ENCODE results near the gene GOLGA6L10. TPM values are rescaled to one million over a fixed set of nuclear protein-coding genes. Genes with fewer than 3 reads are reported as not detected.
"Not testable (repeated sequence)": the region's sequence is repeated elsewhere in the genome, so short reads cannot be mapped to it uniquely, and the experiment has no call there.

The GOLGA6L10 gene, protein sequence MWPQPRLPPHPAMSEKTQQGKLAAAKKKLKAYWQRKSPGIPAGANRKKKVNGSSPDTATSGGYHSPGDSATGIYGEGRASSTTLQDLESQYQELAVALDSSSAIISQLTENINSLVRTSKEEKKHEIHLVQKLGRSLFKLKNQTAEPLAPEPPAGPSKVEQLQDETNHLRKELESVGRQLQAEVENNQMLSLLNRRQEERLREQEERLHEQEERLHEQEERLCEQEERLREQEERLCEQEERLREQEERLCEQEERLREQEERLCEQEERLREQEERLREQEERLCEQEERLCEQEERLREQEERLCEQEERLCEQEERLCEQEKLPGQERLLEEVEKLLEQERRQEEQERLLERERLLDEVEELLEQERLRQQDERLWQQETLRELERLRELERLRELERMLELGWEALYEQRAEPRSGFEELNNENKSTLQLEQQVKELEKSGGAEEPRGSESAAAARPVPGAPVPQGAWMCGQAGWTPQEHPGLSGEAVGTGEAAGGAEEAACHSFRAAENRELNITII
- total RNA-seq = 0.12 and 0.28 TPM in 2 replicates
- 0.24 and 0.27 TPM in 2 replicates for polyA plus RNA-seq

DNA sequence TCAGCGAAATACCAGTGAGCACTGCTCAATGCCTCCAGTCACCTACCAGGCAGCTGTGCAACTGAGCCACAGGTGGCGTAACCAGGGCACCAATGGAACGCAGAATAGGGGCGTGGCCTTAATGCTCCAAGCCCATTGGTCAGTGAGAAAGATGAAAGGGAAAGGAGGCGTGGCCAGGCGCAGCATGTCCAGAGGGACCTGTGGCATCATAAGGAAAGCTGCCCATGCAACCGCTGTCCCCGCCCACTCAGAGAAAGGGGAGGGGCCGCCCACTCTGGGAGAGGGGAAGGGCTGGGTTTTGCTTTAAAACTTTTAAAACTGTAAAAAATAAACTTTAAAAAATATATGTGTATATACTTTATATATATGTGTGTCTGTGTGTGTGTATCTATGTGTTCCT lies at the start of gene GOLGA6L10:
TSS of gene GOLGA6L10 (minus strand) at position 101 of the 400 bp plus-strand sequence. CDS start at position 1, 100 bp downstream.
- not testable (repeated sequence) for H3K27ac ChIP-seq; H3K4me1 ChIP-seq (ENCODE audit: low read depth); DNase-seq (ENCODE audit: low read depth in 1 of 2, low spot score in 1 of 2); H3K27me3 ChIP-seq; H3K4me3 ChIP-seq; H3K36me3 ChIP-seq; H3K9me3 ChIP-seq (ENCODE audit: low read depth)

DNA sequence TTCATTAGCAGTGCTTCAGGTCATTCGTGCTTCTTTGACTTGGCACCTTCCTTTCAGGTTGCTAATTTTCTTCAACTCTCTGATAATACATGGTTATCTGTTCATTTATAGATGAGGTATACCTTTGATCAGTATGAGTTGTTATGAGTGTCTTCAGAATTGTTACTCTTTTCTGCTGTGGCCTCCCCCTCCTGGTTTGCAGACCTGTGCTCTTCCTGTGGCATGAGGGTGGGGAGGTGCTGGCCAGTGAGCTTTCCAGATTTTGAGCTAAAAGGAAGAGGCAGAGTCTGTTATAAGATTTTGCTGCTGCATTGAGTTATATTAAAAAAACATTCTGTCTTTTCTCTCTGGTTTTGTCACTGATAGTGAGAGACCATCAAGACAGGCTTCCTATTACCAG lies 49.5 kb upstream of the GOLGA6L10 start:
- H3K36me3 ChIP-seq = no peaks in the 10 kb centered on the region
- no peak overlapping the region for H3K4me3 ChIP-seq
- H3K27ac ChIP-seq = no peak overlapping the region
- no peaks in the 10 kb centered on the region for H3K27me3 ChIP-seq
- peaks cover 7% of the 10 kb centered on the region for H3K4me1 ChIP-seq (ENCODE audit: low read depth)
- no peaks in the 10 kb centered on the region for H3K9me3 ChIP-seq (ENCODE audit: low read depth)
- TF ChIP-seq, protein P1, sequence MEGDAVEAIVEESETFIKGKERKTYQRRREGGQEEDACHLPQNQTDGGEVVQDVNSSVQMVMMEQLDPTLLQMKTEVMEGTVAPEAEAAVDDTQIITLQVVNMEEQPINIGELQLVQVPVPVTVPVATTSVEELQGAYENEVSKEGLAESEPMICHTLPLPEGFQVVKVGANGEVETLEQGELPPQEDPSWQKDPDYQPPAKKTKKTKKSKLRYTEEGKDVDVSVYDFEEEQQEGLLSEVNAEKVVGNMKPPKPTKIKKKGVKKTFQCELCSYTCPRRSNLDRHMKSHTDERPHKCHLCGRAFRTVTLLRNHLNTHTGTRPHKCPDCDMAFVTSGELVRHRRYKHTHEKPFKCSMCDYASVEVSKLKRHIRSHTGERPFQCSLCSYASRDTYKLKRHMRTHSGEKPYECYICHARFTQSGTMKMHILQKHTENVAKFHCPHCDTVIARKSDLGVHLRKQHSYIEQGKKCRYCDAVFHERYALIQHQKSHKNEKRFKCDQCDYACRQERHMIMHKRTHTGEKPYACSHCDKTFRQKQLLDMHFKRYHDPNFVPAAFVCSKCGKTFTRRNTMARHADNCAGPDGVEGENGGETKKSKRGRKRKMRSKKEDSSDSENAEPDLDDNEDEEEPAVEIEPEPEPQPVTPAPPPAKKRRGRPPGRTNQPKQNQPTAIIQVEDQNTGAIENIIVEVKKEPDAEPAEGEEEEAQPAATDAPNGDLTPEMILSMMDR (IDR thresholded peaks at IDR 0.05; ENCODE audit: low read depth, low read length) = no peak
- DNase-seq (ENCODE audit: low read depth in 1 of 2, low spot score in 1 of 2) = no peak

DNA sequence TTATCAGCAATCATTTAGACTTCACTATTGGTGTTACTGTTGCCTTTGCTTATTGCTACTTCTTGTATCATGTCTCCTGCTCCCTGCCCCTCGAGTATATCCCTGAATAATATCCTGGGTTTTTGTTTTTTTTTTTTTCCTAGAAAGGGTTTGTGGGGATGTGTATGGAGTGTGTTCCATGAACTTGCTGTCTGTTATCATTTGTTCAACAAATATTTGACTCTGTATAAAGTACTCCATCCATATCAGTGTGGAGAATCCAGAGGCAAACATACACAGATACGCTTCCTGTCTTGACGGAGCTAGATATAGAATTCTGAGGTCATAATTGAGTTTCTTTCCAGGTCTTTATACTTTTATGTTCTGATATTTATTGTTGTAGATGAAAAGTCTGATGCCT lies 48.5 kb upstream of the GOLGA6L10 start:
- Histone ChIP-seq H3K4me1 (ENCODE audit: low read depth) (peaks cover 7% of the 10 kb centered on the region), H3K27me3 (no peaks in the 10 kb centered on the region), H3K9me3 (ENCODE audit: low read depth) (no peaks in the 10 kb centered on the region), H3K4me3 (no peak overlapping the region), H3K27ac (no peak overlapping the region), H3K36me3 (no peaks in the 10 kb centered on the region)
- TF ChIP-seq, protein P1 (IDR thresholded peaks at IDR 0.05; ENCODE audit: low read depth, low read length) = no peak
- DNase-seq (ENCODE audit: low read depth in 1 of 2, low spot score in 1 of 2) = no peak

DNA sequence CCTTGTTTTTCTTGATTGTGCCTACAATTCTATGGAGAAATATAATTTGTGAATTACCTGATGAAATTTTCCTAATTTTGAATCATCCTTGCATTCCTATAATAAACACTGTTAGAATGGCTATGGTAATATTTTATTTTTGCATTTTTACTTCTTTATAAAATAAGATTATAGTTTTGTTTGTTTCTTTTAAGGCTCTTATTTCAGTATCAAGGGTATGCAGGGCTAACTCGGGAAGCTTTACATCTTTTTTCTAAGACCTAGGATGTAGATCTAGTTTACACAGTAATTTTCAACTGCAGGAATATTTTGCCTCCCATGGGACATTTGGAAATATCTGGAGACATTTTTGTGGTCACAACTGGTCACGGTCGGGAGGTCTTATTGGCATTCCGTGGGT lies 46.5 kb upstream of the GOLGA6L10 start:
- peaks cover 11% of the 10 kb centered on the region for H3K4me1 ChIP-seq (ENCODE audit: low read depth)
- not testable (repeated sequence) for H3K36me3 ChIP-seq; H3K9me3 ChIP-seq (ENCODE audit: low read depth); H3K4me3 ChIP-seq; H3K27ac ChIP-seq; H3K27me3 ChIP-seq
- DNase-seq (ENCODE audit: low read depth in 1 of 2, low spot score in 1 of 2) = peak in 1 of 2 donors; percentile 11

DNA sequence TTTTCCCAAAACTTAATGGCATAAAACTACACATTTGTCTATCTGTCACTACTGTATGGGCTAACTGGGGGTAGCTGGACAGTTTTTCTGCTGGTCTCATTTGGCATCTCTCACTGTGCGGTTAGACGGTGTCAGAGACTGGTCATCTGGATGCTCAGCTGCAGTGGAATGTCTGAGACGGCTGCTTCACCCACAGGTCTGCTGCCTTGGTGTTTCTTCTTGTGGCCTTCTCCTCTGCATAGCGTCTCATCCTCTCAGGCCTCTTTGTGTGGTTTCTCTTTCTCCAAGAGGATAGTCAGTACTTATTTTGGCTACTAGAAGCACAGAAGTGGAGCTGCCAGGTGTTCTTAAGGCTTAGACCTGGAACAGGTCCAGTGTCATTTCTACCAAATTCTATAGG lies 44.4 kb upstream of the GOLGA6L10 start:
- H3K27ac ChIP-seq = no peak overlapping the region
- H3K36me3 ChIP-seq = no peaks in the 10 kb centered on the region
- TF ChIP-seq, protein P1 (IDR thresholded peaks at IDR 0.05; ENCODE audit: low read depth, low read length) = no peak
- H3K9me3 ChIP-seq (ENCODE audit: low read depth) = no peaks in the 10 kb centered on the region
- H3K4me1 ChIP-seq (ENCODE audit: low read depth) = peaks cover 13% of the 10 kb centered on the region
- DNase-seq (ENCODE audit: low read depth in 1 of 2, low spot score in 1 of 2) = peak in 1 of 2 donors; percentile 5
- H3K4me3 ChIP-seq = no peak overlapping the region
- no peaks in the 10 kb centered on the region for H3K27me3 ChIP-seq

DNA sequence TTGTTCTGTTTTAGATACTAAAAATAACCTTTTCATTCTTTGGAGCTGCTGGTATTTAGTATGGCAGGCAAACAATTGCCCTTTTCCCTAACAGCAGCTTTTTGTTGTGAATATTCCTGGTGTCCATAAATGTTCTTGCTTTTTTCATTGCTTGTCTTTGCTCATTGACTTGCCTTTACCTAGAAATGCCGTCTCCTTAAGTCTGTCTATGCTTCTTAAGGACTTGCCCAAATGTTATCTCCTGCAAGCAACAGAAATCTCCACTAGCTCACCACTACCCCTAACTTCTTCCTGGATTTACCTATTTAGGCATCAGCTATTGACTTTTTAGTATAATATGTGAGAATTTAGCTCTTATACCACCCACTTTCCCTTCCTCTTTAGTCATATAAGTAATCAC lies 42.8 kb upstream of the GOLGA6L10 start:
- H3K36me3 ChIP-seq; H3K27ac ChIP-seq; DNase-seq (ENCODE audit: low read depth in 1 of 2, low spot score in 1 of 2); H3K9me3 ChIP-seq (ENCODE audit: low read depth); H3K27me3 ChIP-seq; H3K4me3 ChIP-seq: not testable (repeated sequence)
- peaks cover 13% of the 10 kb centered on the region for H3K4me1 ChIP-seq (ENCODE audit: low read depth)

DNA sequence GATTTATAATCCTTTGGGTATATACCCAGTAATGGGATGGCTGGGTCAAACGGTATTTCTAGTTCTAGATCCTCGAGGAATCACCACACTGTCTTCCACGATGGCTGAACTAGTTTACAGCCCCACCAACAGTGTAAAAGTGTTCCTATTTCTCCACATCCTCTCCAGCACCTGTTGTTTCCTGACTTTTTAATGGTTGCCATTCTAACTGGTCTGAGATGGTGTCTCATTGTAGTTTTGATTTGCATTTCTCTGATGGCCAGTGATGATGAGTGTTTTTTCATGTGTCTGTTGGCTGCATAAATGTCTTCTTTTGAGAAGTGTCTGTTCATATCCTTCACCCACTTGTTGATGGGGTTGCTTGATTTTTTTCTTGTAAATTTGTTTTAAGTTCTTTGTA lies 40.9 kb upstream of the GOLGA6L10 start:
- DNase-seq (ENCODE audit: low read depth in 1 of 2, low spot score in 1 of 2); H3K9me3 ChIP-seq (ENCODE audit: low read depth); H3K36me3 ChIP-seq; H3K4me3 ChIP-seq; H3K27ac ChIP-seq; H3K27me3 ChIP-seq: not testable (repeated sequence)
- peaks cover 13% of the 10 kb centered on the region for H3K4me1 ChIP-seq (ENCODE audit: low read depth)

DNA sequence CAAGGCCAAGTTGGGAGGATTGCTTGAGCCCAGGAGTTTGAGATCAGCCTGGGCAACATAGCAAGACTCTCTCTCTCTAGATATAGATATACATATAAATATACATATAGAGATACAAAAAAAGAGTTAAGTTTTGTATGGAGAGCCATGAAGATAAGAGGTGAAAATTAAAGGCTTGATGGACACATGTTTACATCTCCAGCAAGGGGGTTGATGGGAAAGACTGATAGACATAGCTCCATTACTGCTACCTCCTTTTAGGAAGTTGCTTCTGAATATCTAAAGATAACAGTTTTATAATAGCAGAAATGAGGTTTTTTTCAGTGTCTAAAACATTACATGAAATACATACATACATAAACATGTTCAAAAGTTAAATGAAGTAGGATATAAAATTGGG lies 37.9 kb upstream of the GOLGA6L10 start:
- H3K27ac ChIP-seq; DNase-seq (ENCODE audit: low read depth in 1 of 2, low spot score in 1 of 2): not testable (repeated sequence)

DNA sequence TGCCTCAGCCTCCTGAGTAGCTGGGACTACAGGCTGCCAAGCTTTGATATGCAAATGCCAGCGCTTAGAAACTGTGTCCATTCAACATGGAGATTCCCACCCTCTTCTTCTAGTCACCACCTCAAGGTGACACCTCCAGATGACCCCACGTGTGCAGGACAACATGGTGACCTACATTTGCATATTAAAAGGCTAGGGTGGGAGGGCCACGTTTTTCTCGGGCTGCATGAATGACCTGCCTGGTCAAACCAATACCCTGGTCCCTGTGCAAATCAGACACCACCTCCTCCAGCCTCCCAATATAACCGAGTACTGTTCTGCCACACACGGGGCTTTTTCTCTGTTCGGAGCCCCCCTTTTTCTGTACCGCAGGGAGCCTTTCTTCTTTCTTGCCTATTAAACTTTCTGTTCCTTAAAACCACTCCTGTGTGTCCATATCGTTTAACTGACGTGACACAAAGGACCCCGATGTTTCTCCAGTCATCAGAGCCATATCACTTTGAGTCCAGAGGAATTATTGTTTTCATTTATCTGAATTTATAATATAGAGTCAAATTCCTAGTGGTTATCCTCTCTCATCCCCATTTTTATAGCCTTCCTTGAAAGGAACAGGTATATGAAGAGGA lies 32.2 kb upstream of the GOLGA6L10 start:
- not testable (repeated sequence) for H3K9me3 ChIP-seq (ENCODE audit: low read depth); H3K27me3 ChIP-seq; H3K4me3 ChIP-seq; H3K27ac ChIP-seq; H3K4me1 ChIP-seq (ENCODE audit: low read depth); DNase-seq (ENCODE audit: low read depth in 1 of 2, low spot score in 1 of 2); H3K36me3 ChIP-seq

More for the DNA sequence above, 37.9 kb upstream of the GOLGA6L10 start:
- H3K9me3 ChIP-seq (ENCODE audit: low read depth); H3K27me3 ChIP-seq; H3K36me3 ChIP-seq; H3K4me3 ChIP-seq: not testable (repeated sequence)
- H3K4me1 ChIP-seq (ENCODE audit: low read depth) = peaks cover 13% of the 10 kb centered on the region

DNA sequence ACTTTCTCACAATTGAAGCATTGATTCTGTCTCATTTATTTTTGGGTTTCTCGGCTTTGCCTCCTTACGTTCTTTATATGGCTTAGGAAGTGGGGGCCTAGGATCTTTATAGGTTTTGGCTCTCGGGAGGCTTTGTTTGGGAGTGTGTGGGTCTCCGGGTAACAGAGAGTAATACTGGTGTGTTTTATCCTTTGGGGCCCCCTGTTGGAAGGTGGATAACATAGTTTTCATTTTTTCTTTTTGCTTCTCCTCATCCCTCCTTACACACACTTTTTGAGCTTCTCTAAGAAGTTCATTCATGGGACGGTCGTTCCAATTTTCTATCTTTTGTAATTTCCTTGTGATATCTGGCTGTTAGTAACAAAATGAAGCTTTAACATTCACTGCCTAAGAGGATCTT lies 30.3 kb upstream of the GOLGA6L10 start:
- H3K4me3 ChIP-seq; H3K36me3 ChIP-seq; H3K4me1 ChIP-seq (ENCODE audit: low read depth); H3K27me3 ChIP-seq; H3K9me3 ChIP-seq (ENCODE audit: low read depth); H3K27ac ChIP-seq: not testable (repeated sequence)
- DNase-seq (ENCODE audit: low read depth in 1 of 2, low spot score in 1 of 2) = peak in 1 of 2 donors; percentile 5

DNA sequence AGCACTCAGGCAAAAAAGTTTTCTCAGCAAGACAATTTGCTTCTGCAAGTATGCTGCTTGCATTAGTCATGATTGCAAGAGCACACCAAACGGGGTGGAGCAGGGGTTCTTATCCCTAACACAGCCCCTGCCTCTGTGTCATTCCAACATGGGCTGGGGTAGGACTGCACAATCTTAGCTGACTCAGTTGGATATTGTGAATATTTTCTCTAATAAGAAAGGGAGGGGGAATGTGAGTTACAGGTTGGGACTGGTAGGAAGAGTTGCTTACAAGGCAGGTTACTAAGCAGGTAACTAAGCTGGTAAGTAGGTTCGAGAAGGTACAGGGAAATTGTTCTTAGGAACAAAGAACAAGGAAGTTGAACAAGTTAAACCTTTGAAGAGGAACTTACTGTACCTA lies 24.4 kb upstream of the GOLGA6L10 start:
- not testable (repeated sequence) for H3K4me1 ChIP-seq (ENCODE audit: low read depth); H3K36me3 ChIP-seq; H3K27ac ChIP-seq; H3K27me3 ChIP-seq; H3K9me3 ChIP-seq (ENCODE audit: low read depth); H3K4me3 ChIP-seq
- DNase-seq (ENCODE audit: low read depth in 1 of 2, low spot score in 1 of 2) = peak in 1 of 2 donors; percentile 21
